HepG2 (cell line): ENCODE measurements around the gene MORF4L1.

Experiments
- ARNT ChIP-seq: fragments of 450-650 bp; IDR thresholded peaks from 2 replicates; pipeline ENCODE4 v1.6.1; 2017
- NR1H2 ChIP-seq: sonication (generic); formaldehyde crosslinking; IDR thresholded peaks from 2 replicates; pipeline ENCODE4 v1.8.1; 2022; ENCODE audit warnings: low read depth, missing genetic modification reagents, borderline replicate concordance
- PAWR ChIP-seq: sonication (generic); formaldehyde crosslinking; IDR thresholded peaks from 2 replicates; pipeline ENCODE4 v1.4.0; 2020; ENCODE audit warnings: missing genetic modification reagents, mild to moderate bottlenecking, borderline replicate concordance
- RAD21 ChIP-seq: fragments of 450-650 bp; formaldehyde crosslinking; IDR thresholded peaks from 2 replicates; pipeline ENCODE4 v1.5.0; 2020; ENCODE audit warnings: mild to moderate bottlenecking
- SIX1 ChIP-seq: sonication (generic); formaldehyde crosslinking; IDR thresholded peaks from 2 replicates; pipeline ENCODE4 v1.4.0; 2020; ENCODE audit warnings: missing genetic modification reagents, borderline replicate concordance
- SP1 ChIP-seq, 2 experiments: fragments of 450-650 bp in 1 of 2; sonication (generic) in 1 of 2; formaldehyde crosslinking in 1 of 2; IDR thresholded peaks; 2 replicates each; pipeline versions ENCODE4 v1.4.0 to v1.6.1; 2016 to 2020; ENCODE audit warnings: missing genetic modification reagents in 1 of 2
- SRSF1 ChIP-seq: fragments of 200-400 bp; formaldehyde crosslinking; optimal IDR thresholded peaks from 2 replicates; pipeline ENCODE3; 2017; ENCODE audit warnings: mild to moderate bottlenecking, low read depth, low read length, moderate library complexity
- ZNF775 ChIP-seq: sonication (generic); formaldehyde crosslinking; IDR thresholded peaks from 2 replicates; pipeline ENCODE4 v1.4.0; 2020; ENCODE audit warnings: missing genetic modification reagents, mild to moderate bottlenecking, moderate library complexity, borderline replicate concordance
- TF ChIP-seq, protein P1 (sequence below): IDR thresholded peaks from 2 replicates; pipeline ENCODE4 v1.6.1; 2012; ENCODE audit warnings: inconsistent platforms
- TF ChIP-seq, protein P2 (sequence below): sonication (generic); formaldehyde crosslinking; IDR thresholded peaks from 2 replicates; pipeline ENCODE4 v1.4.0; 2020; ENCODE audit warnings: missing genetic modification reagents, mild to moderate bottlenecking, borderline replicate concordance

- TF ChIP-seq ZNF775 (CRISPR knock-in tag) (no peak), ARNT (no peak), SRSF1 (no peak), PAWR (CRISPR knock-in tag) (no peak), NR1H2 (no peak), SIX1 (CRISPR knock-in tag) (no peak), SP1 (IDR thresholded peaks at IDR 0.05) (no peak), SP1 (CRISPR knock-in tag; IDR thresholded peaks at IDR 0.05) (peak; percentile 32; the same call in 1 of the 2 replicates), RAD21 (CRISPR knock-in tag) (peak; percentile 24; the same call in 1 of the 2 replicates)
- TF ChIP-seq, protein P1, sequence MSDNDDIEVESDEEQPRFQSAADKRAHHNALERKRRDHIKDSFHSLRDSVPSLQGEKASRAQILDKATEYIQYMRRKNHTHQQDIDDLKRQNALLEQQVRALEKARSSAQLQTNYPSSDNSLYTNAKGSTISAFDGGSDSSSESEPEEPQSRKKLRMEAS, result 0 out of 2 replicates have a peak, but pooled peaks have one; percentile 10
- TF ChIP-seq, protein P2, sequence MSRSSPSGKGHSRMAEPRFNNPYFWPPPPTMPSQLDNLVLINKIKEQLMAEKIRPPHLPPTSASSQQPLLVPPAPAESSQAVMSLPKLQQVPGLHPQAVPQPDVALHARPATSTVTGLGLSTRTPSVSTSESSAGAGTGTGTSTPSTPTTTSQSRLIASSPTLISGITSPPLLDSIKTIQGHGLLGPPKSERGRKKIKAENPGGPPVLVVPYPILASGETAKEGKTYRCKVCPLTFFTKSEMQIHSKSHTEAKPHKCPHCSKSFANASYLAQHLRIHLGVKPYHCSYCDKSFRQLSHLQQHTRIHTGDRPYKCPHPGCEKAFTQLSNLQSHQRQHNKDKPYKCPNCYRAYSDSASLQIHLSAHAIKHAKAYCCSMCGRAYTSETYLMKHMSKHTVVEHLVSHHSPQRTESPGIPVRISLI (CRISPR knock-in tag), result no peak
These were observed 12.5 kb upstream of the MORF4L1 start for GRCh38 chr15:78859971-78860719.
